Measurements from ENCODE around the gene ETAA1.

The ETAA1 gene

GRCh38 chr2:67445652-67446268 is 48.6 kb downstream of the ETAA1 start:
- no peak for DNase-seq

- DNase-seq, result no peak
Observed at GRCh38 chr2:67446491-67446911, 49.4 kb downstream of the ETAA1 start.

GRCh38 chr2:67448648-67449047 is 51.5 kb downstream of the ETAA1 start:
- no peak for DNase-seq

- no peak for DNase-seq
Observed at GRCh38 chr2:67451086-67451832, 54.1 kb downstream of the ETAA1 start.

GRCh38 chr2:67453310-67453709 is 56.2 kb downstream of the ETAA1 start:
- DNase-seq, result no peak

GRCh38 chr2:67455219-67456142 is 58.3 kb downstream of the ETAA1 start:
- no peak for DNase-seq

GRCh38 chr2:67456428-67456827 is 59.3 kb downstream of the ETAA1 start:
- DNase-seq, result no peak

GRCh38 chr2:67457699-67458098 is 60.6 kb downstream of the ETAA1 start:
- DNase-seq, result no peak

- DNase-seq, result no peak
Observed at GRCh38 chr2:67459761-67460160, 62.6 kb downstream of the ETAA1 start.
